ENCODE data around the gene SEM1.
"Not testable (repeated sequence)": the region's sequence is repeated elsewhere in the genome, so short reads cannot be mapped to it uniquely, and the experiment has no call there.

SEM1 gene

DNA sequence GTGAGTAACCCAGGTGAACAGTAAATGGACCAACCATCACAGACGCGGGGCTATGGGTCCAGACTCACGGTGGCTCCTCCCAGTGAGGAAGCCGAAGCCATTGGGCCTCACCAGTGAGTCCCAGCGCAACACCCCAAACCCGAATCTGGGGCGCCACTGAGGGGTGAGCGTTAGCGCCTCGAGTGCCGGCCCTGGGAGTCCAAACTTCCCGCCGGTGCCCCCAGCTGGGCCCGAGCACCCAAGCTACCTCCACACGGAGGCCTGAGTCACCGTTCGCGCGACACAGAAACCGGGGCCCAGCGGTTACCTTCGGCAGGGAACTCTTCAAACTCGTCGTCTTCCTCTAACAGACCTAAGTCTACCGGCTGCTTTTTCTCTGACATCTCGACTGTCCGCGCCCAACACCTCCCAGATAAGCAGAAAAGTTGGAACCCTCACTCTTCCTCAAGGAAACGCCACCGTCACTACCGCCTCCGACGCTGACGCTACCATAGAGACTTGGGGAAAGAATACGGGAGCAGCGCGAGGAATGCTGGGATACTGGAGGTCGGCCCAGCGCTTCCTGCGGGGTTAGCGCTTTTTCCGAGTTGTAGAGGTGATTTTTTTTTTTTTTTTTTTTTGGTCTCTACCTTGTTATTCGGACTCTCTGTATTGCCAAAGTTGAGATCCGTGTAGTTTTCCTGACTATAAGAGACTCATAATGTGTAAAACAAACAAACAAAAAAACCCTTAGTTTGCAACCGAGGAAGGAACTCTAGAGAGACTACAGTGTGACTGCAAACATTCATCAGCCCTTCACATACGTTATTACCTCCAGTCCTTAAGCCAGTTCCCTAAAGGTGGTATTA, at the start of gene SEM1:
Gene SEM1, minus strand, starts transcription at position 466 of the 848 bp plus-strand sequence. Its CDS starts 83 bp downstream, at position 383.
- DNase-seq: peak; percentile 80

DNA sequence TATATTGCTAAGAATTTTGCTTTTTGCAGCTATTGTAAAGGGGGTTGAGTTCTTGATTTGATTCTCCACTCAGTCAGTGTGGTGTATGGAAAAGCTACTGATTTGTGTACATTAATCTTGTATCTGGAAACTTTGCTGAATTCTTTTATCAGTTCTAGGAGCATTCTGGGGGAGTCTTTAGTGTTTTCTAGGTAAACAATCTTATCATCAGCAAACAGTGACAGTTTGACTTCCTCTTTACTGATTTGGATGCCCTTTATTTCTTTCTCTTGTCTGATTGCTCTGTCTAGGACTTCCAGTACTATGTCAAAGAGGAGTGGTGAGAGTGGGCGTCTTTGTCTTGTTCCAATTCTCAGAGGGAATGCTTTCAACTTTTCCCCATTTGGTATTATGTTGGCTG, 48.2 kb upstream of the SEM1 start:
- not testable (repeated sequence) for DNase-seq

DNA sequence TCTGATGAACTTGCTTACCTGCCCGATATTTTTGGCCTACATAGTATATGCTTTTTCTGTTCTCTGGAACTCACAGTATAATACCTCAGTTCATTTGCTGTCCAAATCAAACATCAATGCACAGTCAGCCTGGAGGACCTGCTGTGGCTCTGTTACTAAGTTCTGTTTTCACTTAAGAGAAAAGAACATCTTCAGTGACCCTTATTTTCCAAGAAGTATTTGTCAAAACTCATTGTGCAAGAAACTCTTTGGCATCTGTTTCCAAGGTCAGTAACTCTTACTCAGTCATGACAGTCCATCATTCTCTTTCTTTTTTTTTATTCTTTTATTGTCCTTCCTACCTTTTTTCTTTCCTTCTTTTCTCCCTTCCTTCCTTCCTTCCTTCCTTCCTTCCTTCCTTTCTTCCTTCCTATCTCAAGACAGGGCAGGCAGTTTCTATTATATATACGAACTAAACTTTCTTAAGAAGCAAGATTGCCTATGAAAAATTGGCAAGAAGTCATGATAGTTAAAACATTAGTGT, 37.8 kb upstream of the SEM1 start:
- DNase-seq: no peak

DNA sequence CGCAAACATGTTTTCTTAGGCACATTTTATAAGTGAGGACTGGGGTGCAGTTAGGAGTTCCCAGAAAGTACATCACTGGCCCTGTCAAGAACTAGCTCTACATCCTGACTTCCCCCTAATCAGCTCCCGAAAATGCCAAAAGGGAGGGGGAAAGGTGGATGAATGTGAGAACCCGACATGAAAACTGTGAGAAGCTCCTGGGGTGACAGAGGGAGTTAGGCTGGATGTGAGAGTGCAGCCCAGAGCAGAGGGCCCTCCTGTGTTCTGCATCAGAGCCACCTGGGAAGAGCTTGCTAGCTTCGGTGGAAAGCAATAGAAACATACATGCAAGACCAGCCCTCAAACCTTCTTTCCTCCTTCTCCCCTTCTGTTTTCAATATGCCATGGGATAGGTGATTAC, 30.5 kb upstream of the SEM1 start:
- DNase-seq: no peak

DNA sequence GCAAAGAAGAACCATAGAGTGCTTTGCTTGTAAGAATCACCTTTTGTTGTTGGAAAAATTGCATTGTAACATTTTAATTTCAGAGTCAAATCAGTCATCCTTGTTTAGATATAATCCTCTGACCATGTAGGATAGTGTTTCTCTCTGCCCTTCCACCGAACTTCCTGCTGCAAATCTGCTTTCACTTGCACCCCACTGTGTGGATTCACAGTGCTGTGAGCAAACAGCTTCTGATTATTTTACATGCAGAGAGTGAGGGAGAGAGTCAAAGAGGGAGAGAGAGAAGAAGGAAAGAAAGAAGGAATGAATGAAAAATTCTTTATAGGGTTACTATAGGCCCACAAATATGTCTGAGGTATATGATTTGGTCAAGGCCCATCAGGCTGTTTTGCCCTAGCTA, 30.0 kb upstream of the SEM1 start:
- DNase-seq: no peak

DNA sequence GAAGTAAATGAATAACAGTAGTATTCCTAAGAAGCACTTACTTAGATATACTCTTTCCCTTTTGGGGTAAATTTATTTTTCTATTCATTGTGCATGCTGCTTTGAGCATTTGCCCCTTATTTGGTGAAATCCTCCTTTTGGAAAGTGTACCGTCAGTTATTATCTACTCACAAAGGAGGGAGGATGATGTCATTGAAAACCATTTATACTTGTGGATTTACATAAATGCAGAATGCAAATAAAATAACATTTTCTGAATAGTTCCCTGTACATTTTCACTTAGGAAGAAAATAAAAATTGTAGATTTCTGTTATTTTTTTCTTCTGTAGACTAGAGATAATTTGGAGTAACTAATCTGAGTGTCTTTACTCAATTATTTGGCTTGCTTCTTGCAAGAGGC, 29.5 kb upstream of the SEM1 start:
- no peak for DNase-seq

DNA sequence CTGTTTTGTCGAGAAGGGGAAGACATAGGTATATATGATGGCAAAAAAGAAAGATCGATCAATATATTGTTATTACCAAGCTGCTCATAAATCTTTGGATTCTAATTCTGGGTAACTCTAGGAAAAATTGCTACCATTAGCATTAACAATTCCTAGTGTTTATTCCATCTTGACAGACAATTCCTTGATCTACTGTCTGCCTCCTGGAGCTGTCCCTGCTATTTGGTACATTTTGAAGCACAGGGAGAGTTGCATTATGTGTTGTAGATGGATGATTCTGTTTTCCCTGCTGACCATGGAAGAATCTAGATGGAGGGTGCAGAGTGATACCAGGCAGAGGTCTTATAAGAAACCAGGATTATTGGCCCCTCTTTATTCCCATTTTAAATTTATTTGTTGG, 29.1 kb upstream of the SEM1 start:
- DNase-seq: no peak

DNA sequence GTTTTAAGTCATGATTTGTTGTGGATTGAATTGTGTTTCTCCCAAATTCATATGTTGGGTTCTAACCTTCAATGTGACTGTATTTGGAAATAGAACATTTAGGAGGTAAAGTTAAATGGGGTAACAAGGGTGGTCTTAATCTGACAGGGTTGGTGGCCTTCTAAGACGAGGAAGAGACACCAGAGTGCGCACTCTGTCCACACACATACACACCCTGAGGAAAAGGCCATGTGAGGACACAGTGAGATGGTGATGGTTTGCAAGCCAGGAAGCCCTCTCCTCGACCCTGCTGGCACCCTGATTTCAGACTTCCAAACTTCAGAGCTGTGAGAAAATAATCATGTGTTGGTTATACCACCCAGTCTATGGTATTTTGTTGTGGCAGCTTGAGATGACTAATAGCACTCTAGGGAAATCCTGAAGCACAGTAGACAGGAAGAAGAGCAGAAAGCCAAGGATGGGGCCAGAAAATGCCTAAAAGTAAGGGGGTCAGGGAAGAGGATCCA, 28.0 kb upstream of the SEM1 start:
- no peak for DNase-seq

DNA sequence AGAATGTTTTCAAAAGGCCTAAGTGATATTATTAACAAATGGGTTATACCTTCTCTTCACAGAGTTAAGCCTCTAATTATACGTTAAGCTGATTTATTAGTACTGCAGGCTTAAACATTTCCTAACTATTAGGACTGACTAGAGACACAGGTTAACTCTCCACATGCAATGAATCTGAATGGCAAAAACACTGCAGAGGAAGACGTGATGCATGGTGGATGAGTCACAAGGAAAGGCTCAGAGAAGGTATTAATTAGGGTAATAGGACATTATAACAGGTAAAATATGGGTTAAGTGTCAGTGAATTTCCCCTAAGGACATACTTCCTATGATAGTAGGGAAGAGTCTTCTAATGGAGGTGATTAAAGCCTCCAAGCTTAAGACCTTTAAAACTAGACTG, 24.7 kb upstream of the SEM1 start:
- no peak for DNase-seq

DNA sequence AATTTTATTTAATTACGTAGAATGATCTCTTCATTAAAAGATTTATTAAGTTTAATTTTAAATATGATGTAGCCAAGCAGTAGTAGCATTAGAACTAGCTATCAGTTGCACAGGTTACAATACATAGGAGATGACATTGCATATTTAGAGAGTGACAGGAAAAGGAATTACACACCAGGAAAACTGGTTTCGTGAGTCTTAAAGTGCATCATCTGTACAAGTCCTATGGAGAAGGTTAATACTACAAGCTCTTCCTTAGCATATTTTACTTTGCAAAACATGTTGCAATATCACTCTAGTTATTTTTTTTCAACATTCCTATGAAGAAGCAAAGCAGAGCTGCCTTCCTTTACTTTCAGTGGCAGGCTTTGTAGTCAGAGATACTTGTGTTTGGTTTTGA, 20.2 kb upstream of the SEM1 start:
- DNase-seq: no peak

DNA sequence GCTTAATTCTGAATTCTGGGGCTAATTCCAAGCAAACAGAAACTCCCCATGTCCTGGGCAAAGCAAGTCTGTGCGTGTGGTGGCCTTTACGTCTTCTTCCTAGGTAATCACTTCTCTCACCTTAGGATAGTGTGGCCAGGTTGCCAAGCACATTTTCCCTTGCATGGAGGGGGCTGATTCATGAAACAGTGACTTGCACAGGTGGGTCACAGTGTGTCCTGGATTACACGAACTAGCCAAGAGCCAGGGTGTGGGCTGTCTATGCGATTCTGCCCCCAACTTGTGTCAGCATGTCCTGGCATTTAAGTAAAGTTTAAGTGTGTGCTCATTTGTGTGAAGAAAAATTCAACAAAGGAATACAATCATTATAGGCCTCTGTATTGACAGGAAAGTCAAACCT, 18.5 kb upstream of the SEM1 start:
- DNase-seq: no peak

DNA sequence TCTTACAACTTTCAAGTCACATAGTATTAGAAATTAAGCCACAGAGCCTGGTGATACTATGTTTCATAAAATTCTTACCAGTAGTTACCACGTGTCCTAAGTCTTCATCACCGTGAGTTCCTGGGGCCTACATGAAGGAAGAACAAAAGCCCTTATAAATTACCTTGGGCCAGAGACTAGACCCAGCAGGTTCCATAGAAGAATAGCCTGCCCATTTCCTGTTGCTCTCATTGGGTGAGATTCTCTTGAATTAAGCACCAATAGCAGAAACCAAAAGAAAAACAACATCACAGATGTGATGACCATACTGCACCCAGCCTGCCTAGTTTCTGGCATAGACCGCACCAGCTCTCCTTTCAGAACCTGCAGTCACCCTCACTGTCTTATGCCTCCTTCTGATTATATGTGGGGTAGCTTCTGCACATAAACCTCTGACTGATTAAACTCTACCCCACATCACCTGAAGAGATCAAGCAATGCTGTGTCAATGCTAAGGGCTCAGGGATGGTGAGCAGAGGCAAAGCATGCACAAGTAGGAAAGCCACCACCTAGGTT, 18.0 kb upstream of the SEM1 start:
- no peak for DNase-seq

DNA sequence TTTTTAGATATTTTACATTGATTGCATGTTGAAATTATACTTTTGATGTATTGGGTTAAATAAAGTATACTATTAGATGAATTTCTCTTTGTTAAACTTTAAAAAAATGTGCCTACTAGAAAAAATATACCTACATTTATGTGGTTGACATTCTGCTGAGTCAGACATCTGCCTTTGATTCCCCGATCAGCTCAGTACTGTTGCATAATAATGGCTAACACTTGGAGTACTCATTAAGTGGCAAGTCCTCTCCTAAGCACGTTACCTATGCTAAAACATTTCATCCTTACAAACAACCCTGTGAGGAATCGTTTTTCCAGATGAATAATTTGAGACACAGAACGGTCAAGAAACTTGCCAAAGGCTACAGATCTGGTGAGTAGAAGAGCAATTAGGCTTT, 14.0 kb upstream of the SEM1 start:
- no peak for DNase-seq

DNA sequence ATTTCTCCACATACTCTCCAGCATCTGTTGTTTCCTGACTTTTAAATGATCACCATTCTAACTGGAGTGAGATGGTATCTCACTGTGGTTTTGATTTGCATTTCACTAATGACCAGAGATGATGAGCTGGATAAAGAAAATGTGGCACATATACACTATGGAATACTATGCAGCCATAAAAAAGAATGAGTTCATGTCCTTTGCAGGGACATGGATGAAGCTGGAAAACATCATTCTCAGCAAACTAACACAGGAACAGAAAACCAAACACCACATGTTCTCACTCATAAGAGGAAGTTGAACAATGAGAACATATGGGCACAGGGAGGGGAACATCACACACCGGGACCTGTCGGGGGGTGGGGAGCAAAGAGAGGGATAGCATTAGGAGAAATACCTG, 13.3 kb upstream of the SEM1 start:
- not testable (repeated sequence) for DNase-seq

DNA sequence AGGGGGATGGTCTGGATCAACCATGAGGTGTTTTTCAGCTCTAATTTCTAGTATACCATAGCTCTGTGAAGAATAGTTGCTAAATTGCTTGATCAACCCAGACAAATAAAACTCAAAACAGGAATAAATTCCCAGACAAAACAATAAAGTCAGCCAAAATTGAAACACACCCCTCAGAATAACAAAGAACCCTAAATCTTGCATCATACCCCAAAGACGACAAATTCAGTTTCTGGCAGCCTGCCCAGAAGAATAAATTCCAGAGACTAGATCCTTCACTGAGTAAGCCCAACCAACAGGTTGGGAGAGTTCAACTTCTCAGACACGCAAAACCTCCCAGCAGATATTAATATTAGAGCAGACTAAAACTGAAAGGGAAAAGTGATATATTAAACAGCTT, 11.2 kb upstream of the SEM1 start:
- DNase-seq: no peak

DNA sequence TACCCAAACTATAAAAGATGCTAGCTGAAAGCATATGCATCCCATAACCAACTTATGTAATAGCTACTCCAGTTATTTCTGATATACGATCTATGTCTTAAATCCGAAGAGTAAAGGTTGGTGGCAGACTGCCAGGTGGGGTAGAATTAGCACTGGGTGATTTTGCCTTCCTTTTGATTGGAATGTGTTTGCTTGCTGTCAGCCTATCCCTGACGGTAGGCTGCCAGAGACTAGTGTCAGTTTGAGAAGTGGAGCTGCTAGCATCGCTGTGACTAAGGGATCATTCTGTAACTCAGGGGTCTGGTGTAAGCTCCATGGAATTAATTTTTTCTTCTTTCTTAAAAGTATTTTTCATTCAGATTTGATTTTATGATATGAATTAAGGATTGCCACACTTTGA, 9.5 kb upstream of the SEM1 start:
- DNase-seq: peak; percentile 21

DNA sequence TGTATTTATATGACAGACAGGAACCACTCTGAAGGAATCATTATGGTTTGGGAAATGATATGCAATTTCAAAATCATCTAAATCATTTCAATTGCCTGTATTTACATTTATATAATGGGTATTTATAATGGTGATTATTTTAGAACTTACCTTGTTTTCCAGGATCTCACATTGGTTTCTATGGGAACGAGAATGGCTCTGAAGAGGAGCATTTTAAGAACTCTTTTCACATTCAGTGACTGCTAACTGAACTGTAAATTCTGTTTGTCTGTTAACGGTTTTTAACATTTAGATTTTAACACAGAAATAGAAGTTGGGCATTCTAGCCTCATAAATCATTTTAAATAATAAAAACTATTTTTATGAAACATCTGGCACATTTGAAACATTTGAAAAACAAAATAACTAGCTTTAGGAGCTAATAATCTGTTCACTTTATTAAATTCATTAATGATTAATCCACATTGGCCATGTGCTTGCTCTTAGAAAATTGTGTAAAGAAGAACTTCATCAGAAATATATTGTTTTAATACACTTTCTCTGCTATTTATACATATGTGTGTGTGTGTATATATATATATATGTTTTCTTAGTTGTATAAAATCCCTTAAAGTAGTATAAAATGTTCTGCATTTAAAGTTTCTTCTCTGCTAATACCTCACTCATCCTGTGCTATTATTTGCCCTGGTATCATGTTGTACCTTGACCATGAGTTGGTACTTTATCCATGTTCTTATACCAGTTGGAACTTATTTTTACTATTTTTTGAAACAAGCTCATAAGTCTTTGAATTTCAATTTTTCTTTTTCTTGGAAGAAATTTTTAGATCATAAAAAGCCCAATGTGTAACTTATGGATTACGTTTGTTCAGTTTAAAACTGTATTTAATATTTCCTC, 8.7 kb upstream of the SEM1 start:
- DNase-seq: no peak

DNA sequence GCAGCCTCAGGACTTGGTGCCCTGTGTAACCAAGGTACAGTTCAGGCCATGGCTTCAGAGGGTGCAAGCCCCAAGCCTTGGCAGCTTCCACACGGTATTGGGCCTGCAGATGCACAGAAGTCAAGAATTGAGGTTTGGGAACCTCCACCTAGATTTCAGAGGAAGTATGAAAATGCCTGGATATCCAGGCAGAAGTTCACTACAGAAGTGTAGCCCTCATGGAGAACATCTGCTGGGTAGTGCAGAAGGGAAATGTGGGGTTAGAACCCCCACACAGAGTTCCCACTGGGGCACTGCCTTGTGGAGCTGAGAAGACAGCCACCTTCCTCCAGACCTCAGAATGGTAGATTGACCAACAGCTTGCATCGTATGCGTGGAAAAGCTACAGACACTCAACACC, 3.4 kb upstream of the SEM1 start:
- DNase-seq: no peak

DNA sequence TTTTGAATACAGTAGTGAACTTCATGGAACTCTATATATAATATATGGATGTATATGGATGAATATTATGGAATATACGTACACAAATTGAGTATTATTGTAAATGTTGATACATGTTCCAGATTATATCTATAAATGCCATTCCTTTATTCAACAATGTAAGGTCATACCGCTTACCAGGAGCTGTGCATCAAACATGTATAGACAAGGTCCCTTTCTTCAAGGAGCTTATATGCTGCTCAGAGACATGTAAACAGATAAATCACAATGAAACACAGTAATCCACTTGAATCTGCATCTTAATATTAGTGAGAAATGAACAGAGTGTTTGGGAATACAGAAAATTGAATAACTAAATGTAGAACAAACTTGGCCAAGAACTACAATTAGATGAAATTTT, 898 bp upstream of the SEM1 start:
- DNase-seq: no peak

DNA sequence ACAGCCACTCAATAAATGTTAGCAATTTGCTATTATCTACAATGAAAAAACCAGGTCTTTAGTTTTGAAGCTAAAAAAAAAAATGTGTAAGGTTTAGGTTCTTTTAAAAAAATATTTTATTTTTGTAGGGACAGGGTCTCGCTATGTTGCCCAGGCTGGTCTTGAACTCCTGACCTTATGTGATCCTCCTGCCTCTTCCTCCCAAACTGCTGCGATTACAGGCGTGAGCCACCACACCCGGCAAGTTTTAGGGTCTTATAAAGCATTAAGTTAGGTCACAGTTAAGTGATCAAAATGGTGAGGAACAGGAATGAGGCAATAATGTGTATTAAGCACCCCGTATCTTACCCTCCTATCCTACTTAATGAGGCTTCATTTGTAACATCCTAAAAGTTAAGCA, 774 bp downstream of the SEM1 start:
- DNase-seq: no peak

DNA sequence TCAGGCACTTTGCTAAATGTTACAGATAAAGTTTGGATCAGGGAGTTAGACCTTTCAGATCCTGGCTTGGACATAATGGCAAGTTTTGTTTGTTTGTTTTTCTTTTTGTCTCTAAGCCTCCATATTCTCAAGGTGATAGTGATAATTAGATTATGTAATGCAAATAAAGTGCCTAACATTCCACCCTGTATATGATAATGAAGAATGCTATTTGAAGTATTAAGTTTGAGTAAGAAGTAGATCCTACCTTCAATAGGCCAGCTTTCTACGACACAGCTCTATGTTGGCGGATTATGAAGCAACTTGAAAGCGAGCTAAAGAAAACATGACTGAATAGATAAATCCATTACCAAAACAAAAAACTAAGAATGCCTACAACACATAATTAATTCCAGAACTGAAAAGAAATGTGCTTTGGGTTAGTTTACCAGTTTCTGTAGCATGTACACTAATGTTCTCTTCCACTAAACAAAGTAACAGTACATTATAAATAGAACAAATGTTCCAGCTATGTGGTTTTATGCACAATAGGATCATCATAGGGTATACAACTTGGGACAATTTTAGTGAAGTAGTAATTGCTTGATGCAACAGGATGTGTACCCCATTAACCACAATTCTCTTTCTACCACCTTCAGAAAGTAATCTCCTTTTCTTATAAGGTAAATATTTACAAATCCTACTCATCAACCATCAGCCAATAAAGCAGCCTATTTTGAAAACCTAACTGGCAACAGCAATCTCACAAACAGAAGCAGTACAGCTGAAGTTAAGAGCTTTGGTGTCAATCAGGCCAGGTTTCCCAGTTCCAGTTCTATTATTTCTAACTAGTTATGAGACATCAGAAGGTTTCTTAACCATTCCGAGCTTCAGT, 1.5 kb downstream of the SEM1 start:
- DNase-seq: no peak

DNA sequence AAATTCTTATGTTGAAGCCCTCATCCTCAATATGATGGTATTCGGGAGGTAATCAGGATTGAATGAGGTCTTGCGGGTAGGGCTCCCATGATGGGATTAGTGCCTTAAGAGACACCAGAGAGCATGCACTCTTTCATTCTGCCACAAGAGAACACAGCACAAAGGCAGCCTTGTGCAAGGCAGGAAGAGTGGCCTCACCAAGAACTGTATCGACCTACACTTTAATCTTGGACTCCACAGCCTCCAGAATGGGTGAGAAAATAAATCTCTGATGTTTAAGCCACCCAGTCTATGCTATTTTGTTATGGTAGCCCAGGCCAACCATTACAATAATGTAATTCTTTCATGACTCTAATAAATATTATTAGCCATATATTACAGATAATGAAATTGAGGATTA, 8.4 kb downstream of the SEM1 start:
- DNase-seq: no peak
